Measurements from ENCODE around the gene GEMIN5.

DNA sequence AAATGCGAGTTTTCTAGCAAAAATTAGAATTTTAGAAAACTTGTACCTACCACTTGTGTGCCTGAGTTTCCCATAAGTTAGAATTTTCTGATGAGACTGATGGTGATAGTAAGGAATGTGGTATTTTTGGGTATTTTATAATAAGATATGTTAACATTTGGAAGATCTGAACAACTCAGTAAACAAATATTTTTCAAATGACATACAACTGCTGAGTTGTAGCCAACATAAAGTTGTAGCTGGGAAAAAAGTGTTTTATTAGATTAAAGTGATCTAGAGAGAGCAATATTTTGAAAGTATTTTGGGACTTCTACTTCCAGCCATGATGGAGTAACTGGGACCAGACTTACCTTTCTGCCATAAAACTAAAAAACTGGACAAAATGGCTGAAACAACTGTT, 37.9 kb downstream of the GEMIN5 start:
- TF ChIP-seq EP300 (IDR thresholded peaks at IDR 0.05) (no peak), CTCF (IDR thresholded peaks at IDR 0.05) (no peak), MYC (IDR thresholded peaks at IDR 0.05; ENCODE audit: borderline replicate concordance, low read length) (no peak), USF2 (IDR thresholded peaks at IDR 0.05) (no peak), CHD4 (IDR thresholded peaks at IDR 0.05; ENCODE audit: borderline replicate concordance) (no peak), KDM1A (IDR thresholded peaks at IDR 0.05; ENCODE audit: low read depth) (no peak), JUN (IDR thresholded peaks at IDR 0.05) (no peak), EHMT2 (IDR thresholded peaks at IDR 0.05; ENCODE audit: low read depth) (no peak), E2F6 (IDR thresholded peaks at IDR 0.05; ENCODE audit: borderline replicate concordance, low read depth) (no peak), POLR2A (IDR thresholded peaks at IDR 0.05; ENCODE audit: low read length) (no peak)
- TF ChIP-seq, protein P1, sequence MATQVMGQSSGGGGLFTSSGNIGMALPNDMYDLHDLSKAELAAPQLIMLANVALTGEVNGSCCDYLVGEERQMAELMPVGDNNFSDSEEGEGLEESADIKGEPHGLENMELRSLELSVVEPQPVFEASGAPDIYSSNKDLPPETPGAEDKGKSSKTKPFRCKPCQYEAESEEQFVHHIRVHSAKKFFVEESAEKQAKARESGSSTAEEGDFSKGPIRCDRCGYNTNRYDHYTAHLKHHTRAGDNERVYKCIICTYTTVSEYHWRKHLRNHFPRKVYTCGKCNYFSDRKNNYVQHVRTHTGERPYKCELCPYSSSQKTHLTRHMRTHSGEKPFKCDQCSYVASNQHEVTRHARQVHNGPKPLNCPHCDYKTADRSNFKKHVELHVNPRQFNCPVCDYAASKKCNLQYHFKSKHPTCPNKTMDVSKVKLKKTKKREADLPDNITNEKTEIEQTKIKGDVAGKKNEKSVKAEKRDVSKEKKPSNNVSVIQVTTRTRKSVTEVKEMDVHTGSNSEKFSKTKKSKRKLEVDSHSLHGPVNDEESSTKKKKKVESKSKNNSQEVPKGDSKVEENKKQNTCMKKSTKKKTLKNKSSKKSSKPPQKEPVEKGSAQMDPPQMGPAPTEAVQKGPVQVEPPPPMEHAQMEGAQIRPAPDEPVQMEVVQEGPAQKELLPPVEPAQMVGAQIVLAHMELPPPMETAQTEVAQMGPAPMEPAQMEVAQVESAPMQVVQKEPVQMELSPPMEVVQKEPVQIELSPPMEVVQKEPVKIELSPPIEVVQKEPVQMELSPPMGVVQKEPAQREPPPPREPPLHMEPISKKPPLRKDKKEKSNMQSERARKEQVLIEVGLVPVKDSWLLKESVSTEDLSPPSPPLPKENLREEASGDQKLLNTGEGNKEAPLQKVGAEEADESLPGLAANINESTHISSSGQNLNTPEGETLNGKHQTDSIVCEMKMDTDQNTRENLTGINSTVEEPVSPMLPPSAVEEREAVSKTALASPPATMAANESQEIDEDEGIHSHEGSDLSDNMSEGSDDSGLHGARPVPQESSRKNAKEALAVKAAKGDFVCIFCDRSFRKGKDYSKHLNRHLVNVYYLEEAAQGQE (IDR thresholded peaks at IDR 0.05) = no peak
